AG04449 (cell line): Measurements from ENCODE around the gene FGD5.

Source experiments
- CTCF ChIA-PET: fragments of 350-600 bp; formaldehyde crosslinking; extraction: SDS; loops from one replicate; lab custom pipeline; 2021; ENCODE audit warnings: antibody characterized with exemption; lab: Yijun Ruan, JAX
- POLR2A ChIA-PET: fragments of 400-600, 350-600 bp; formaldehyde crosslinking; extraction: SDS; loops from one replicate; lab custom pipeline; 2020; ENCODE audit warnings: antibody characterized with exemption, inconsistent platforms; lab: Yijun Ruan, JAX
- DNase-seq: peaks from one replicate; pipeline ENCODE4 v3.0.0-alpha.2; 2010; ENCODE audit warnings: low read depth, low spot score
- H3K4me3 ChIP-seq: 2 replicates; pipeline ENCODE4 v1.5.1; 2011; ENCODE audit warnings: low read depth, mild to moderate bottlenecking, control low read depth, low read length
- CTCF ChIP-seq: IDR thresholded peaks from one replicate; pipeline ENCODE4 v1.5.1; 2011; ENCODE audit warnings: mild to moderate bottlenecking, moderate library complexity, low read length, control low read depth, inconsistent platforms; ENCODE audit not compliant: insufficient read depth; ENCODE audit errors: missing control alignments

FGD5 gene

GRCh38 chr3:14889205-14889604 is 70.4 kb downstream of the FGD5 start:
- TF ChIP-seq CTCF = no peak
- DNase-seq = no peak
- CTCF ChIA-PET = interaction anchor here (0.8 kb wide), 1 partner anchor 32 kb away, joined by 3 read pairs; no protein-coding TSS in a partner anchor
- POLR2A ChIA-PET = no interaction called here
- no peak overlapping the region for H3K4me3 ChIP-seq

GRCh38 chr3:14889943-14890342 is 71.2 kb downstream of the FGD5 start:
- DNase-seq = no peak
- no peak overlapping the region for H3K4me3 ChIP-seq
- POLR2A ChIA-PET = interaction anchor here (0.5 kb wide), 1 partner anchor 356 kb away, joined by 4 read pairs; no protein-coding TSS in a partner anchor
- TF ChIP-seq CTCF = no peak
- CTCF ChIA-PET = interaction anchor here (0.8 kb wide), 1 partner anchor 31 kb away, joined by 3 read pairs; no protein-coding TSS in a partner anchor

GRCh38 chr3:14890476-14890875 is 71.7 kb downstream of the FGD5 start:
- no peak for DNase-seq
- CTCF ChIA-PET = no interaction called here

GRCh38 chr3:14891135-14892132 is 72.7 kb downstream of the FGD5 start:
- ChIA-PET POLR2A (no interaction called here), CTCF (no interaction called here)
- TF ChIP-seq CTCF = no peak
- no peak overlapping the region for H3K4me3 ChIP-seq
- DNase-seq = no peak

More at GRCh38 chr3:14890476-14890875, 71.7 kb downstream of the FGD5 start:
- H3K4me3 ChIP-seq = no peak overlapping the region
- no peak for TF ChIP-seq CTCF
- POLR2A ChIA-PET = interaction anchor here (0.5 kb wide), 1 partner anchor 356 kb away, joined by 4 read pairs; no protein-coding TSS in a partner anchor

- H3K4me3 ChIP-seq = no peak overlapping the region
- no peak for TF ChIP-seq CTCF
- DNase-seq = no peak
- POLR2A ChIA-PET = no interaction called here
- CTCF ChIA-PET = no interaction called here
Measured at GRCh38 chr3:14892226-14892625, 73.5 kb downstream of the FGD5 start.

- POLR2A ChIA-PET = no interaction called here
- no peak for TF ChIP-seq CTCF
- no peak for DNase-seq
- no peak overlapping the region for H3K4me3 ChIP-seq
- CTCF ChIA-PET = no interaction called here
Measured at GRCh38 chr3:14894085-14894484, 75.3 kb downstream of the FGD5 start.
